NCI-H2081 treated with DMSO at 0.1 percent for 48 hours (cell line): ENCODE data around the gene TMPRSS12.
A peak's percentile ranks its signal among the peaks of the same experiment; 100 is the strongest.
"Not testable (repeated sequence)": the region's sequence is repeated elsewhere in the genome, so short reads cannot be mapped to it uniquely, and the experiment has no call there.

Experiments
- DNase-seq: peaks from one replicate; lab custom pipeline; 2025; lab: John Stamatoyannopoulos, UW

TMPRSS12 gene

GRCh38 chr12:50859621-50860310, 17.0 kb downstream of the TMPRSS12 start:
- DNase-seq, result no peak

- no peak for DNase-seq
Measured at GRCh38 chr12:50862316-50862715, 19.6 kb downstream of the TMPRSS12 start.

GRCh38 chr12:50865266-50865665, 22.5 kb downstream of the TMPRSS12 start:
- no peak for DNase-seq

GRCh38 chr12:50868881-50869280, 26.2 kb downstream of the TMPRSS12 start:
- not testable (repeated sequence) for DNase-seq

- DNase-seq, result no peak
Measured at GRCh38 chr12:50882563-50882962, 39.8 kb downstream of the TMPRSS12 start.

GRCh38 chr12:50887191-50887590, 44.5 kb downstream of the TMPRSS12 start:
- DNase-seq, result no peak

GRCh38 chr12:50888666-50889065, 45.9 kb downstream of the TMPRSS12 start:
- no peak for DNase-seq

- DNase-seq, result no peak
Measured at GRCh38 chr12:50894241-50894640, 51.5 kb downstream of the TMPRSS12 start.

GRCh38 chr12:50901685-50902113, 59.0 kb downstream of the TMPRSS12 start:
- no peak for DNase-seq

- not testable (repeated sequence) for DNase-seq
Measured at GRCh38 chr12:50908479-50908878, 65.8 kb downstream of the TMPRSS12 start.

GRCh38 chr12:50912361-50912760, 69.6 kb downstream of the TMPRSS12 start:
- DNase-seq, result not testable (repeated sequence)

GRCh38 chr12:50913224-50913623, 70.5 kb downstream of the TMPRSS12 start:
- DNase-seq, result no peak

- DNase-seq, result no peak
Measured at GRCh38 chr12:50914872-50915484, 72.3 kb downstream of the TMPRSS12 start.

- DNase-seq, result no peak
Measured at GRCh38 chr12:50916292-50916691, 73.6 kb downstream of the TMPRSS12 start.

- no peak for DNase-seq
Measured at GRCh38 chr12:50918584-50919316, 76.0 kb downstream of the TMPRSS12 start.

GRCh38 chr12:50922820-50923219, 80.1 kb downstream of the TMPRSS12 start:
- DNase-seq, result no peak

- DNase-seq, result no peak
Measured at GRCh38 chr12:50923361-50924130, 80.8 kb downstream of the TMPRSS12 start.

GRCh38 chr12:50924131-50924438, 81.4 kb downstream of the TMPRSS12 start:
- no peak for DNase-seq

- DNase-seq, result peak; percentile 91
Measured at GRCh38 chr12:50924439-50925341, 82.0 kb downstream of the TMPRSS12 start.

GRCh38 chr12:50925342-50925651, 82.6 kb downstream of the TMPRSS12 start:
- DNase-seq, result no peak

- DNase-seq, result no peak
Measured at GRCh38 chr12:50925920-50926319, 83.2 kb downstream of the TMPRSS12 start.

- no peak for DNase-seq
Measured at GRCh38 chr12:50926415-50926814, 83.7 kb downstream of the TMPRSS12 start.
